ENCODE measurements around the gene EHD2. TPM values are rescaled to one million over a fixed set of nuclear protein-coding genes. Genes with fewer than 3 reads are reported as not detected.

Gene EHD2
- total RNA-seq, 8 experiments from 2014 or later: 0.38 to 43.6 (median 4.8) TPM

GRCh38 chr19:47792616-47793015 is 79.4 kb downstream of the EHD2 start:
- Histone ChIP-seq H3K4me3 (no peak overlapping the region), H3K4me1 (replicated peaks in 1 of 2) (no peaks in the 10 kb centered on the region), H3K27ac (no peak overlapping the region)
- in situ Hi-C loops (cut with MboI; ENCODE audit: low pct_unique_long_range_greater_than_20kb in 2 of 9, low sequenced_read_pairs in 9 of 9, unreplicated experiment in 9 of 9): no loop called here
- no peak for ATAC-seq (replicated peaks in 6 of 8)
- WGBS, 10 experiments: 82 to 100% (median 94%) methylated on average over 1 of the region's 1 CpG; no CpG with 5 or more reads in 4 of the 10 experiments

Other genes with a start within 250 kb of the EHD2 start
- 100 to 1,000 TPM in 2 of 8 experiments, 10 to 100 TPM in 2, 1 to 10 TPM in 4; 1.4 to 351 (median 9.7) TPM for gene SLC8A2, start 241.5 kb upstream of the EHD2 start, total RNA-seq
- gene KPTN, start 229.2 kb upstream of the EHD2 start, total RNA-seq: 10 to 100 TPM in 4 of 8 experiments, 1 to 10 TPM in 4; 5.5 to 24.9 (median 9.6) TPM
- 100 to 1,000 TPM in 5 of 8 experiments, 10 to 100 TPM in 3; 65.3 to 168 (median 103) TPM for gene NAPA, start 198.4 kb upstream of the EHD2 start, total RNA-seq
- gene ZNF541, start 140.3 kb upstream of the EHD2 start, total RNA-seq: under 1 TPM in 4 of 8 experiments, not detected in 4; 0.04 to 0.43 (median 0.16) TPM
- 1 to 10 TPM; 1.6 to 9.1 (median 5.5) TPM for gene BICRA, start 104.3 kb upstream of the EHD2 start, total RNA-seq
- gene NOP53, start 32.1 kb downstream of the EHD2 start, total RNA-seq: 100 to 1,000 TPM; 106 to 243 (median 168) TPM
- gene SELENOW, start 65.3 kb downstream of the EHD2 start, total RNA-seq: 100 to 1,000 TPM in 7 of 8 experiments, 10 to 100 TPM in 1; 99.2 to 427 (median 228) TPM
- 1 to 10 TPM in 1 of 8 experiments, under 1 TPM in 3, not detected in 4; 0.33 to 1.1 (median 0.46) TPM for gene TPRX1, start 91.1 kb downstream of the EHD2 start, total RNA-seq
- 1 to 10 TPM in 2 of 8 experiments, under 1 TPM in 5, not detected in 1; 0.05 to 3.0 (median 0.63) TPM for gene CRX, start 108.5 kb downstream of the EHD2 start, total RNA-seq
- gene TPRX2, start 145.8 kb downstream of the EHD2 start, total RNA-seq: 1 to 10 TPM in 1 of 8 experiments, under 1 TPM in 3, not detected in 4; 0.46 to 1.3 (median 0.53) TPM
- gene SULT2A1, start 172.9 kb downstream of the EHD2 start, total RNA-seq: under 1 TPM in 1 of 8 experiments, not detected in 7; 0.19 TPM

Data from motor neuron (in vitro differentiated cells).